Activated T-helper 1 cell treated with anti-CD3 and anti-CD28 coated beads, Interleukin-12 subunit alpha, Interleukin-12 subunit beta, Interleukin-2, Interleukin-4 antibody, amounts not matched to agents 30 ng/mL and 10 ng/mL and 1 ng/mL, durations not matched to agents 14 hours and 24 hours and 36 hours (primary cell): Measurements from ENCODE around the gene AK2. TPM values are rescaled to one million over a fixed set of nuclear protein-coding genes. Genes with fewer than 3 reads are reported as not detected.
"Not testable (repeated sequence)": the region's sequence is repeated elsewhere in the genome, so short reads cannot be mapped to it uniquely, and the experiment has no call there.

ENCODE experiments used
- DNase-seq: peaks from one replicate; pipeline ENCODE4 v3.0.0; 2021; ENCODE audit warnings: low spot score
- H3K27ac Mint-ChIP-seq: one replicate; pipeline ENCODE4 v1.8.0; 2021; ENCODE audit warnings: mild to moderate bottlenecking, mixed read lengths
- H3K27me3 Mint-ChIP-seq: one replicate; pipeline ENCODE4 v1.8.0; 2022; ENCODE audit warnings: mild to moderate bottlenecking, moderate library complexity, mixed read lengths; ENCODE audit not compliant: insufficient read depth
- H3K36me3 Mint-ChIP-seq: one replicate; pipeline ENCODE4 v1.8.0; 2021; ENCODE audit warnings: low read depth, mixed read lengths
- H3K4me1 Mint-ChIP-seq: one replicate; pipeline ENCODE4 v1.8.0; 2021; ENCODE audit warnings: low read depth, mixed read lengths
- H3K4me3 Mint-ChIP-seq: one replicate; pipeline ENCODE4 v1.8.0; 2021; ENCODE audit warnings: mild to moderate bottlenecking, moderate library complexity, mixed read lengths
- H3K9me3 Mint-ChIP-seq: one replicate; pipeline ENCODE4 v1.8.0; 2021; ENCODE audit warnings: mixed read lengths
- intact Hi-C: fragments of 100-400 bp; cut with micrococcal nuclease; formaldehyde crosslinking; loops from one replicate; pipeline ENCODE4 v1.15.1; 2024
- total RNA-seq: library from RNA; stranded (reverse); gene quantifications from 2 replicates; pipeline ENCODE4 v1.2.3, GENCODE V29; 2022

AK2 gene
- total RNA-seq, 1 donor from 2014 or later, result 400 TPM

GRCh38 chr1:33047290-33047689 lies 10.6 kb upstream of the AK2 start:
- no peak for DNase-seq
- Mint-ChIP-seq H3K27me3 (peaks cover 12% of the 10 kb centered on the region), H3K27ac (no peak overlapping the region), H3K36me3 (peaks cover 3% of the 10 kb centered on the region), H3K4me1 (peaks cover 28% of the 10 kb centered on the region), H3K9me3 (no peaks in the 10 kb centered on the region), H3K4me3 (no peak overlapping the region)
- intact Hi-C loops, result no loop called here

- Mint-ChIP-seq H3K27me3 (peaks cover 12% of the 10 kb centered on the region), H3K4me1 (peaks cover 28% of the 10 kb centered on the region), H3K27ac (peak overlapping the region; percentile 6)
- intact Hi-C loops, H3K36me3 Mint-ChIP-seq, H3K4me3 Mint-ChIP-seq, H3K9me3 Mint-ChIP-seq, DNase-seq: not testable (repeated sequence)
Measured at GRCh38 chr1:33046234-33046633, 9.6 kb upstream of the AK2 start.

GRCh38 chr1:33045814-33046213 lies 9.1 kb upstream of the AK2 start:
- no peak for DNase-seq
- peaks cover 12% of the 10 kb centered on the region for H3K27me3 Mint-ChIP-seq
- no peak overlapping the region for H3K4me3 Mint-ChIP-seq
- peak overlapping the region; percentile 6 for H3K27ac Mint-ChIP-seq
- intact Hi-C loops, result no loop called here
- H3K4me1 Mint-ChIP-seq, result peaks cover 28% of the 10 kb centered on the region
- no peaks in the 10 kb centered on the region for H3K9me3 Mint-ChIP-seq
- peaks cover 3% of the 10 kb centered on the region for H3K36me3 Mint-ChIP-seq

- Mint-ChIP-seq H3K9me3 (no peaks in the 10 kb centered on the region), H3K4me1 (peaks cover 22% of the 10 kb centered on the region), H3K36me3 (peaks cover 1% of the 10 kb centered on the region), H3K27me3 (peaks cover 10% of the 10 kb centered on the region), H3K4me3 (no peak overlapping the region), H3K27ac (no peak overlapping the region)
- no peak for DNase-seq
- intact Hi-C loops, result no loop called here
Measured at GRCh38 chr1:33045246-33045645, 8.6 kb upstream of the AK2 start.

GRCh38 chr1:33043267-33044092 lies 6.8 kb upstream of the AK2 start:
- intact Hi-C loops, result no loop called here
- peaks cover 16% of the 10 kb centered on the region for H3K4me1 Mint-ChIP-seq
- DNase-seq, result no peak
- H3K27me3 Mint-ChIP-seq, result peaks cover 10% of the 10 kb centered on the region
- H3K36me3 Mint-ChIP-seq, result peaks cover 1% of the 10 kb centered on the region
- no peaks in the 10 kb centered on the region for H3K9me3 Mint-ChIP-seq
- H3K4me3 Mint-ChIP-seq, result no peak overlapping the region
- H3K27ac Mint-ChIP-seq, result no peak overlapping the region

- Mint-ChIP-seq H3K4me1 (peaks cover 14% of the 10 kb centered on the region), H3K4me3 (no peak overlapping the region), H3K27ac (no peak overlapping the region), H3K9me3 (no peaks in the 10 kb centered on the region), H3K36me3 (peaks cover 1% of the 10 kb centered on the region), H3K27me3 (peaks cover 5% of the 10 kb centered on the region)
- intact Hi-C loops, result no loop called here
- DNase-seq, result no peak
Measured at GRCh38 chr1:33042831-33043230, 6.1 kb upstream of the AK2 start.

GRCh38 chr1:33041026-33041425 lies 4.3 kb upstream of the AK2 start:
- Mint-ChIP-seq H3K36me3 (peaks cover 5% of the 10 kb centered on the region), H3K4me3 (no peak overlapping the region), H3K27ac (no peak overlapping the region), H3K4me1 (peaks cover 20% of the 10 kb centered on the region), H3K27me3 (peaks cover 1% of the 10 kb centered on the region), H3K9me3 (no peaks in the 10 kb centered on the region)
- intact Hi-C loops, result no loop called here
- DNase-seq, result no peak

GRCh38 chr1:33039840-33040239 lies 3.2 kb upstream of the AK2 start:
- Mint-ChIP-seq H3K9me3 (no peaks in the 10 kb centered on the region), H3K36me3 (peaks cover 11% of the 10 kb centered on the region), H3K4me3 (no peak overlapping the region), H3K4me1 (peaks cover 27% of the 10 kb centered on the region), H3K27ac (no peak overlapping the region), H3K27me3 (peaks cover 1% of the 10 kb centered on the region)
- intact Hi-C loops, result loop anchor here (5.0 kb wide), 1 partner anchor 57 kb away; no protein-coding TSS in a partner anchor
- DNase-seq, result no peak

GRCh38 chr1:33036051-33036525 lies 595 bp downstream of the AK2 start:
- Mint-ChIP-seq H3K4me3 (peak overlapping the region; percentile 91), H3K27me3 (no peaks in the 10 kb centered on the region), H3K36me3 (peaks cover 33% of the 10 kb centered on the region), H3K27ac (peak overlapping the region; percentile 90), H3K9me3 (no peaks in the 10 kb centered on the region), H3K4me1 (peaks cover 55% of the 10 kb centered on the region)
- intact Hi-C loops, result loop anchor here (1.0 to 5.0 kb wide), 5 partner anchors 45 to 219 kb away; partner anchors contain the start of genes AZIN2, RNF19B, S100PBP and YARS1
- DNase-seq, result no peak

- peak overlapping the region; percentile 11 for H3K4me3 Mint-ChIP-seq
- H3K27ac Mint-ChIP-seq, result peak overlapping the region; percentile 61
- intact Hi-C loops, result no loop called here
- H3K9me3 Mint-ChIP-seq, result no peaks in the 10 kb centered on the region
- peaks cover 2% of the 10 kb centered on the region for H3K27me3 Mint-ChIP-seq
- H3K36me3 Mint-ChIP-seq, result peaks cover 50% of the 10 kb centered on the region
- H3K4me1 Mint-ChIP-seq, result peaks cover 75% of the 10 kb centered on the region
- no peak for DNase-seq
Measured at GRCh38 chr1:33032126-33032869, 4.4 kb downstream of the AK2 start.

- peaks cover 2% of the 10 kb centered on the region for H3K27me3 Mint-ChIP-seq
- no peak overlapping the region for H3K27ac Mint-ChIP-seq
- H3K36me3 Mint-ChIP-seq, result peaks cover 54% of the 10 kb centered on the region
- no peak overlapping the region for H3K4me3 Mint-ChIP-seq
- H3K4me1 Mint-ChIP-seq, result peaks cover 74% of the 10 kb centered on the region
- H3K9me3 Mint-ChIP-seq, result no peaks in the 10 kb centered on the region
- intact Hi-C loops, result no loop called here
- no peak for DNase-seq
Measured at GRCh38 chr1:33031506-33031905, 5.2 kb downstream of the AK2 start.

- peaks cover 2% of the 10 kb centered on the region for H3K27me3 Mint-ChIP-seq
- no peak overlapping the region for H3K27ac Mint-ChIP-seq
- no peak for DNase-seq
- intact Hi-C loops, result no loop called here
- H3K9me3 Mint-ChIP-seq, result no peaks in the 10 kb centered on the region
- peaks cover 73% of the 10 kb centered on the region for H3K4me1 Mint-ChIP-seq
- no peak overlapping the region for H3K4me3 Mint-ChIP-seq
- H3K36me3 Mint-ChIP-seq, result peaks cover 50% of the 10 kb centered on the region
Measured at GRCh38 chr1:33030575-33030974, 6.1 kb downstream of the AK2 start.

GRCh38 chr1:33029921-33030320 lies 6.8 kb downstream of the AK2 start:
- Mint-ChIP-seq H3K27ac (no peak overlapping the region), H3K4me1 (peaks cover 73% of the 10 kb centered on the region), H3K27me3 (peaks cover 2% of the 10 kb centered on the region), H3K36me3 (peaks cover 47% of the 10 kb centered on the region), H3K4me3 (no peak overlapping the region), H3K9me3 (no peaks in the 10 kb centered on the region)
- intact Hi-C loops, result no loop called here
- no peak for DNase-seq
